ENCODE measurements around the gene FAU.

DNA sequence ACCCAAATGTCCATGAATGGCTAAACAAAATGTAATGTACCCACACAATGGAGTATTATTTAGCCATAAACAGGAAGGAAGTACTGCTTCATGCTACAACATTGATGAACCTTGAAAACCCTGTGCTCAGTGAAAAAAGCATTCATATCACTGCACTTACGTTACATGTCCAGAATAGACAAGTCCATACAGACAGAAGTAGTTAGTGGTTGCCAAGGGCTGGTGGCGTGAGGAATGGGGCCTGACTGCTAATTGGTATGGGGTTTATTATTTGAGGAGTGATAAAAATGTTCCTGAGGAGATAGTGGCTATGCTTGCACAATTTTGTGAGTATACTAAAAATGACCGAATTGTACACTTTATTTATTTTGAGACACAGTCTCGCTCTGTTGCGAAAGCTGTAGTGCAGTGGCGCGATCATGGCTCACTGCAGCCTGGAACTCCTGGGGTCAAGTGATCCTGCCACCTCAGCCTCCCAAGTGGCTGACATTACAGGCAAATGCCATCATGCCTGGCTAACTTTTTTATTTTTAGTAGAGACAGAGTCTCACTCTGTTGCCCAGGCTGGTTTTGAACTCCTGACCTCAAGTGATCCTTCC is 20.1 kb upstream of the FAU start:
- TF ChIP-seq YY1 (IDR thresholded peaks at IDR 0.05; ENCODE audit: insufficient read depth, insufficient read length) (no peak), ZNF274 (IDR thresholded peaks at IDR 0.05; ENCODE audit: low read depth, low read length) (no peak), SUZ12 (IDR thresholded peaks at IDR 0.05; ENCODE audit: extremely low read depth, insufficient read depth, insufficient read length) (no peak)
